Fibroblast of lung (primary cell): Measurements from ENCODE around the gene EMID1. TPM values are rescaled to one million over a fixed set of nuclear protein-coding genes. Genes with fewer than 3 reads are reported as not detected.

Experiments
- DNase-seq, 2 donors: peaks; one replicate each; pipeline versions ENCODE4 v3.0.0 to v3.0.0-alpha.2; 2010; ENCODE audit warnings: low read depth in 2 of 2
- H2AFZ ChIP-seq: 2 replicates; pipeline ENCODE4 v1.5.1; 2012; ENCODE audit warnings: low read length, control low read depth, inconsistent platforms
- H3K27ac ChIP-seq: 2 replicates; pipeline ENCODE4 v1.5.1; 2011; ENCODE audit warnings: low read length, control low read depth; ENCODE audit not compliant: insufficient read depth
- H3K27me3 ChIP-seq: 2 replicates; pipeline ENCODE4 v1.5.1; 2011; ENCODE audit warnings: mild to moderate bottlenecking, low read length; ENCODE audit not compliant: control insufficient read depth, insufficient read depth
- H3K36me3 ChIP-seq: 2 replicates; pipeline ENCODE4 v1.5.1; 2011; ENCODE audit warnings: low read length; ENCODE audit not compliant: control insufficient read depth, insufficient read depth
- H3K4me1 ChIP-seq: 2 replicates; pipeline ENCODE4 v1.5.1; 2011; ENCODE audit warnings: low read length; ENCODE audit not compliant: control insufficient read depth, insufficient read depth; ENCODE audit errors: extremely low read depth
- H3K4me2 ChIP-seq: 2 replicates; pipeline ENCODE4 v1.5.1; 2011; ENCODE audit warnings: low read length, control low read depth; ENCODE audit not compliant: insufficient read depth; ENCODE audit errors: extremely low read depth
- H3K4me3 ChIP-seq, 4 experiments: fragments of 200-600 bp in 1 of 4; sonication (generic) in 1 of 4; replicated peaks in 1 of 4; 2 replicates each; pipeline ENCODE4 v1.5.1; 2011 to 2016; ENCODE audit warnings: low read length in 4 of 4, low read depth in 3 of 4, mild to moderate bottlenecking in 3 of 4, control low read depth in 2 of 4, inconsistent platforms in 1 of 4, mixed read lengths in 1 of 4; ENCODE audit not compliant: insufficient read depth in 1 of 4; ENCODE audit errors: control extremely low read depth in 1 of 4
- H3K79me2 ChIP-seq: 2 replicates; pipeline ENCODE4 v1.5.1; 2012; ENCODE audit warnings: mild to moderate bottlenecking, low read length, inconsistent platforms; ENCODE audit not compliant: control insufficient read depth, insufficient read depth
- H3K9ac ChIP-seq: 2 replicates; pipeline ENCODE4 v1.5.1; 2011; ENCODE audit warnings: mild to moderate bottlenecking, low read length, control low read depth; ENCODE audit not compliant: insufficient read depth
- H3K9me3 ChIP-seq: 2 replicates; pipeline ENCODE4 v1.5.1; 2012; ENCODE audit warnings: low read depth, low read length; ENCODE audit not compliant: control insufficient read depth, insufficient read depth
- H4K20me1 ChIP-seq: 2 replicates; pipeline ENCODE4 v1.5.1; 2011; ENCODE audit warnings: low read length; ENCODE audit not compliant: control insufficient read depth, insufficient read depth; ENCODE audit errors: extremely low read depth
- CTCF ChIP-seq, 2 donors: IDR thresholded peaks in 1 of 2; conservative IDR thresholded peaks in 1 of 2; 1 replicate in 1 of 2; 2 replicates in 1 of 2; pipeline ENCODE4 v1.5.1; 2011 to 2012; ENCODE audit warnings: low read length in 2 of 2, control low read depth in 1 of 2, inconsistent platforms in 1 of 2, low read depth in 1 of 2, mild to moderate bottlenecking in 1 of 2
- EZH2 ChIP-seq: IDR thresholded peaks from 2 replicates; pipeline ENCODE4 v1.5.1; 2012; ENCODE audit warnings: low read length, control low read depth, mild to moderate bottlenecking; ENCODE audit errors: missing control alignments
- polyA plus RNA-seq, 2 donors: library from polyadenylated mRNA; depleted of rRNA in 1 of 2; stranded (reverse) in 1 of 2; unstranded in 1 of 2; fragments of >200 nt; gene quantifications; 2 replicates each; pipeline ENCODE4 v1.2.1, GENCODE V29; 2011 to 2012; ENCODE audit warnings: missing spikeins in 1 of 2
- total RNA-seq: library from RNA; depleted of rRNA; stranded (reverse); fragments of >200 nt; gene quantifications from 2 replicates; pipeline ENCODE4 v1.2.1, GENCODE V29; 2014

Gene EMID1
- total and polyA plus RNA-seq, 2 donors (not counting 1 experiment from before 2014, with no cell fraction given), result 0.50 TPM; not detected in 1

GRCh38 chr22:29254286-29254660 lies 48.6 kb downstream of the EMID1 start:
- Histone ChIP-seq H3K4me2 (no peak overlapping the region), H3K27me3 (no peaks in the 10 kb centered on the region), H3K9me3 (no peaks in the 10 kb centered on the region), H3K79me2 (no peaks in the 10 kb centered on the region), H3K4me3 (no peak overlapping the region), H3K4me1 (no peaks in the 10 kb centered on the region), H3K9ac (no peak overlapping the region), H2AFZ (no peak overlapping the region), H3K27ac (no peak overlapping the region), H4K20me1 (no peaks in the 10 kb centered on the region), H3K36me3 (no peaks in the 10 kb centered on the region)
- no peak for TF ChIP-seq CTCF (conservative IDR thresholded peaks at IDR 0.05 in 1 of 2, IDR thresholded peaks at IDR 0.05 in 1 of 2; ENCODE audit: low read depth in 1 of 2, low read length in 2 of 2)
- no peak for TF ChIP-seq EZH2
- no peak for DNase-seq

- no peaks in the 10 kb centered on the region for H3K4me1 ChIP-seq
- H2AFZ ChIP-seq, result no peak overlapping the region
- no peaks in the 10 kb centered on the region for H3K9me3 ChIP-seq
- DNase-seq, result no peak
- no peaks in the 10 kb centered on the region for H4K20me1 ChIP-seq
- H3K79me2 ChIP-seq, result no peaks in the 10 kb centered on the region
- H3K4me2 ChIP-seq, result no peak overlapping the region
- TF ChIP-seq EZH2 (no peak), CTCF (conservative IDR thresholded peaks at IDR 0.05 in 1 of 2, IDR thresholded peaks at IDR 0.05 in 1 of 2; ENCODE audit: low read depth in 1 of 2, low read length in 2 of 2) (no peak)
- no peak overlapping the region for H3K27ac ChIP-seq
- H3K36me3 ChIP-seq, result no peaks in the 10 kb centered on the region
- H3K27me3 ChIP-seq, result no peaks in the 10 kb centered on the region
- no peak overlapping the region for H3K9ac ChIP-seq
- H3K4me3 ChIP-seq, result no peak overlapping the region
These were observed 49.4 kb downstream of the EMID1 start for GRCh38 chr22:29255064-29255621.

GRCh38 chr22:29256606-29257325 lies 51.1 kb downstream of the EMID1 start:
- DNase-seq, result no peak
- no peaks in the 10 kb centered on the region for H3K4me1 ChIP-seq
- H4K20me1 ChIP-seq, result no peaks in the 10 kb centered on the region
- H3K79me2 ChIP-seq, result no peaks in the 10 kb centered on the region
- H3K36me3 ChIP-seq, result no peaks in the 10 kb centered on the region
- no peak overlapping the region for H2AFZ ChIP-seq
- TF ChIP-seq CTCF (conservative IDR thresholded peaks at IDR 0.05 in 1 of 2, IDR thresholded peaks at IDR 0.05 in 1 of 2; ENCODE audit: low read depth in 1 of 2, low read length in 2 of 2) (no peak), EZH2 (no peak)
- H3K9me3 ChIP-seq, result no peaks in the 10 kb centered on the region
- H3K4me2 ChIP-seq, result no peak overlapping the region
- H3K9ac ChIP-seq, result no peak overlapping the region
- no peak overlapping the region for H3K4me3 ChIP-seq
- no peaks in the 10 kb centered on the region for H3K27me3 ChIP-seq
- no peak overlapping the region for H3K27ac ChIP-seq
